Gastroesophageal sphincter (tissue), 4 donors: ENCODE measurements around the gene ZNF546. TPM values are rescaled to one million over a fixed set of nuclear protein-coding genes. Genes with fewer than 3 reads are reported as not detected.
A peak's percentile ranks its signal among the peaks of the same experiment; 100 is the strongest.

Experiments used
- ATAC-seq: fragments of 150-250 bp; one replicate; pipeline ENCODE4 v1.9.1; 2016; ENCODE audit warnings: mild to moderate bottlenecking, moderate library complexity
- H3K27ac ChIP-seq, 4 donors: fragments of 200-600 bp; sonication (generic) in 3 of 4; 1 replicate in 3 of 4; 2 replicates in 1 of 4; pipeline ENCODE4 v1.5.1; 2016 to 2019
- H3K27me3 ChIP-seq: fragments of 200-600 bp; sonication (generic); one replicate; pipeline ENCODE4 v1.5.1; 2019
- H3K36me3 ChIP-seq, 2 donors: fragments of 200-600 bp; sonication (generic); one replicate each; pipeline ENCODE4 v1.5.1; 2019; ENCODE audit warnings: control low read depth in 1 of 2
- H3K4me1 ChIP-seq, 3 donors: fragments of 200-600 bp; sonication (generic); 1 replicate in 2 of 3; 2 replicates in 1 of 3; pipeline ENCODE4 v1.5.1; 2016 to 2019; ENCODE audit warnings: control low read depth in 2 of 3
- H3K4me3 ChIP-seq, 2 donors: fragments of 200-600 bp; sonication (generic); one replicate each; pipeline ENCODE4 v1.5.1; 2019; ENCODE audit warnings: mild to moderate bottlenecking in 1 of 2, moderate library complexity in 1 of 2
- H3K9me3 ChIP-seq, 3 donors: fragments of 200-600 bp; sonication (generic); one replicate each; pipeline ENCODE4 v1.5.1; 2017 to 2019; ENCODE audit warnings: control low read depth in 2 of 3
- EP300 ChIP-seq: sonication (generic); formaldehyde crosslinking; IDR thresholded peaks from one replicate; pipeline ENCODE4 v1.6.1; 2017; ENCODE audit warnings: antibody characterized with exemption, mild to moderate bottlenecking
- POLR2A ChIP-seq, 2 donors: fragments of 450-650 bp; IDR thresholded peaks; one replicate each; pipeline ENCODE4 v1.6.1; 2017; ENCODE audit warnings: antibody characterized with exemption in 2 of 2, mild to moderate bottlenecking in 2 of 2, moderate library complexity in 1 of 2
- POLR2AphosphoS5 ChIP-seq: sonication (generic); formaldehyde crosslinking; IDR thresholded peaks from one replicate; pipeline ENCODE4 v1.6.1; 2017; ENCODE audit warnings: antibody characterized with exemption
- whole genome bisulfite sequencing, 2 donors: methylation state at CpG; one replicate each; pipeline ENCODE4 v1.1.5; 2018; ENCODE audit warnings: low coverage in 1 of 2; 5-methylcytosine and 5-hydroxymethylcytosine counted together
- total RNA-seq, 4 donors: library from RNA; depleted of rRNA; stranded (reverse); fragments of >200 nt; gene quantifications; one replicate each; pipeline ENCODE4 v1.1.0, GENCODE V29; 2016
- TF ChIP-seq, protein P1 (sequence below), 4 experiments: fragments of 200-600 bp in 2 of 4; fragments of 450-650 bp in 2 of 4; sonication (generic) in 1 of 4; IDR thresholded peaks; one replicate each; pipeline ENCODE4 v1.5.1; 2017 to 2019; ENCODE audit warnings: antibody characterized with exemption in 4 of 4, mild to moderate bottlenecking in 2 of 4, moderate library complexity in 2 of 4

Gene ZNF546
- total RNA-seq, 4 donors from 2014 or later, result 5.2 to 17.7 (median 7.5) TPM

DNA sequence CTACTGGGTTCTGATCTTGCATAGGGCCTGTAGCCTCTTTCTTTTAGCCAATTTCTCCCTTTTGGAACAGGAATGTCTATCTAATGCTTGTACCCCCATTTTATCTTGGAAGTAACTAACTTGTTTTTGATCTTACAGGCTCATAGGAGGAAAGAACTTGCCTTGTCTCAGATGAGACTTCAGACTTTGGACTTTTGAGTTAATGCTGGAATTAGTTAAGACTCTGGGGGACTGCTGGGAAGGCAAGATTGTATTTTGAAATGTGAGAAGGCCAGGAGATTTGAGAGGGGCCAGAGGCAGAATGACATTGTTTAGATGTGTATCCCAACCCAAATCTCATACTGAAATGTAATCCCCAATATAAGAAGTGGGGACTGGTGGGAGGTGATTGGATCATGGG lies 2.5 kb upstream of the ZNF546 start:
- Histone ChIP-seq H3K9me3 (peaks cover 0 to 8% (median 0%) of the 10 kb centered on the region in 3 donors), H3K4me3 (no peak overlapping the region), H3K27ac (no peak overlapping the region), H3K27me3 (no peaks in the 10 kb centered on the region), H3K36me3 (peaks cover 0 to 4% of the 10 kb centered on the region in 2 donors), H3K4me1 (peaks cover 0 to 22% (median 7%) of the 10 kb centered on the region in 3 donors)
- no peak for ATAC-seq
- no peak for TF ChIP-seq POLR2AphosphoS5
- TF ChIP-seq, protein P1, sequence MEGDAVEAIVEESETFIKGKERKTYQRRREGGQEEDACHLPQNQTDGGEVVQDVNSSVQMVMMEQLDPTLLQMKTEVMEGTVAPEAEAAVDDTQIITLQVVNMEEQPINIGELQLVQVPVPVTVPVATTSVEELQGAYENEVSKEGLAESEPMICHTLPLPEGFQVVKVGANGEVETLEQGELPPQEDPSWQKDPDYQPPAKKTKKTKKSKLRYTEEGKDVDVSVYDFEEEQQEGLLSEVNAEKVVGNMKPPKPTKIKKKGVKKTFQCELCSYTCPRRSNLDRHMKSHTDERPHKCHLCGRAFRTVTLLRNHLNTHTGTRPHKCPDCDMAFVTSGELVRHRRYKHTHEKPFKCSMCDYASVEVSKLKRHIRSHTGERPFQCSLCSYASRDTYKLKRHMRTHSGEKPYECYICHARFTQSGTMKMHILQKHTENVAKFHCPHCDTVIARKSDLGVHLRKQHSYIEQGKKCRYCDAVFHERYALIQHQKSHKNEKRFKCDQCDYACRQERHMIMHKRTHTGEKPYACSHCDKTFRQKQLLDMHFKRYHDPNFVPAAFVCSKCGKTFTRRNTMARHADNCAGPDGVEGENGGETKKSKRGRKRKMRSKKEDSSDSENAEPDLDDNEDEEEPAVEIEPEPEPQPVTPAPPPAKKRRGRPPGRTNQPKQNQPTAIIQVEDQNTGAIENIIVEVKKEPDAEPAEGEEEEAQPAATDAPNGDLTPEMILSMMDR (IDR thresholded peaks at IDR 0.05), result no peak
- no peak for TF ChIP-seq EP300

- H3K4me3 ChIP-seq, result peak overlapping the region in 1 of 2 donors; percentile 63
- TF ChIP-seq, protein P1 (IDR thresholded peaks at IDR 0.05), result no peak
- no peak for TF ChIP-seq EP300
- TF ChIP-seq POLR2A (IDR thresholded peaks at IDR 0.05), result no peak
- TF ChIP-seq POLR2AphosphoS5, result no peak
- ATAC-seq, result no peak
- H3K27ac ChIP-seq, result peak overlapping the region in 2 of 4 donors; percentile 87 to 92
- H3K9me3 ChIP-seq, result peaks cover 0 to 8% (median 0%) of the 10 kb centered on the region in 3 donors
- no peaks in the 10 kb centered on the region for H3K27me3 ChIP-seq
- H3K4me1 ChIP-seq, result peaks cover 0 to 22% (median 7%) of the 10 kb centered on the region in 3 donors
- WGBS, 2 donors, result 60% methylated on average over 1 of the region's 1 CpG
- peaks cover 0 to 12% of the 10 kb centered on the region in 2 donors for H3K36me3 ChIP-seq
These were observed 1.1 kb upstream of the ZNF546 start for GRCh38 chr19:39995794-39996193.

DNA sequence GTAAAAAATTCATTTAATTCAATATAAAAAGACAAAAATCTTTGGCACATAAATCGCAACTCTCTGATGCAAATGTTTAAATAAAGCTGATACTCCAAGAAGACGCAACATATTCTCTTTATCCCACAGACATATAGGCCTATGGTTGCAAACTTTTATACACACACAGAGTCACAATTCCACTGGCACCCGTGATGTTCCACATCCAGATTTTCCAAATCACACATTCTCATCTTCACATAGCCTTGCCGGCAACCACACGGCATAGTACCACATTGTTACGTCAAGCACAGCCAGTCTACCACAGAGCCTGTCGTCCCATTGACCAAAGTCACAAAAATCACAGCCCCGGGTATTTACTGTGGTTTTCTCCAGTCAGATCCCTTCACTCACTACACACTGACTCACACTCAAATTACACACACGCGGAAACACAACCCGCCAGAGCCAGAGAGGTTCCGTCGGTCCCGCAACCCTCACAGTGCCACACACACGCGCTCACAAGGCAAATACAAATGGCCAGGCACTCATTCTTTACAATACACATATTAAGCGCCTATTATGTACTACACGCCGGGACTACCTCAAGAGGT lies 546 bp upstream of the ZNF546 start:
- peaks cover 0 to 8% (median 0%) of the 10 kb centered on the region in 3 donors for H3K9me3 ChIP-seq
- peaks cover 0 to 22% (median 7%) of the 10 kb centered on the region in 3 donors for H3K4me1 ChIP-seq
- H3K36me3 ChIP-seq, result peaks cover 0 to 12% of the 10 kb centered on the region in 2 donors
- ATAC-seq, result peak; percentile 49
- peak overlapping the region; percentile 82 to 92 (median 86) for H3K27ac ChIP-seq
- peak overlapping the region; percentile 49 to 63 for H3K4me3 ChIP-seq
- no peaks in the 10 kb centered on the region for H3K27me3 ChIP-seq
- 7% methylated on average over 15 to 18 of the region's 19 CpGs for WGBS, 2 donors
- TF ChIP-seq EP300, result no peak
- no peak for TF ChIP-seq POLR2AphosphoS5
- TF ChIP-seq, protein P1 (IDR thresholded peaks at IDR 0.05), result no peak
- TF ChIP-seq POLR2A (IDR thresholded peaks at IDR 0.05), result no peak

- H3K4me1 ChIP-seq, result peaks cover 0 to 22% (median 7%) of the 10 kb centered on the region in 3 donors
- TF ChIP-seq POLR2AphosphoS5 (no peak), EP300 (no peak)
- H3K4me3 ChIP-seq, result peak overlapping the region; percentile 49 to 63
- H3K27me3 ChIP-seq, result no peaks in the 10 kb centered on the region
- peaks cover 0 to 12% of the 10 kb centered on the region in 2 donors for H3K36me3 ChIP-seq
- 57% methylated on average over 5 of the region's 5 CpGs for WGBS, 2 donors
- peaks cover 0 to 8% (median 0%) of the 10 kb centered on the region in 3 donors for H3K9me3 ChIP-seq
- ATAC-seq, result no peak
- peak overlapping the region; percentile 82 to 92 (median 86) for H3K27ac ChIP-seq
These were observed 867 bp downstream of the ZNF546 start for GRCh38 chr19:39997638-39998216.

- Histone ChIP-seq H3K27ac (no peak overlapping the region), H3K4me1 (peaks cover 0 to 22% (median 7%) of the 10 kb centered on the region in 3 donors), H3K9me3 (peaks cover 0 to 6% (median 0%) of the 10 kb centered on the region in 3 donors), H3K27me3 (no peaks in the 10 kb centered on the region), H3K36me3 (peaks cover 0 to 12% of the 10 kb centered on the region in 2 donors), H3K4me3 (no peak overlapping the region)
- no peak for ATAC-seq
- TF ChIP-seq POLR2A (IDR thresholded peaks at IDR 0.05) (no peak), POLR2AphosphoS5 (no peak), EP300 (no peak)
- TF ChIP-seq, protein P1 (IDR thresholded peaks at IDR 0.05), result no peak
- 62 to 85% methylated on average over 4 of the region's 4 CpGs for WGBS, 2 donors
These were observed 1.6 kb downstream of the ZNF546 start for GRCh38 chr19:39998501-39998900.
